NCI-H2107 (cell line): ENCODE data around the gene TMEM95.

ENCODE experiments used
- DNase-seq: peaks from one replicate; lab custom pipeline; 2025; lab: John Stamatoyannopoulos, UW

TMEM95 gene

DNA sequence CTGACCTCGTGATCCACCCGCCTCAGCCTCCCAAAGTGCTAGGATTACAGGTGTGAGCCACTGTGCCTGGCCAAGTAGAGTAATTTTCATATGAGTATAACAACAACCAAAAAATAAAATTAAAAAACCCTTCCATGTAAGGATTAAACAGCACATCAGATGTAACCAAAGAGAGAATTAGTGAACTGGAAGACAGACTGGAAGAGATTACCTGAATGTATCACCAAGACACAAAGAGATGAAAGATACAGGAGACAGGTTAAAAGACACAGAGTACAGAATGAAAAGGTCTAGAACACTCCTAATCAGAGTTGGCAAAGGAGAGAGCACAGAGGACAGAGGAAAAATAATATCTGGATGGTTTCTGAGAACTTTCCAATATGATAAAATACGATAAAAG lies 24.2 kb downstream of the TMEM95 start:
- DNase-seq = no peak

DNA sequence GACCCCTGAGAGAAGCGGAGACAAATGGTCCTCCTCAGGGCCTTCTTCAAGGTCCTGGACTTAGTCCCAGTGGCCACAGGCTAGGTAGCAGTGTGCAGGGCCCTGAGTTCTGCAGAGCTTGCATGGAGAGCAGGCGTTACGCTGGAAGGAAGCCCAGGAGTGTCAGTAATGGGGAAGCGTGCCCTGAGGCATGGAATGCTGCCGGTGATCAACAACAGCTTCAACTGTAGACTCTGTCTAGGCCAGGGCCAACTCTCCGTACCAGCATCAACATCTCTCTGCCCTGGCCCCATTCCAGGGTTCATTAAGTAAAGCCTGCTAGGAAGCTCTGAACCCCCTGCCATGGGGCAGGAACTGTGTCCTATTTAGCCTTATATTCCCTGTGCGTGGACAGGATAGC lies 25.4 kb downstream of the TMEM95 start:
- no peak for DNase-seq

DNA sequence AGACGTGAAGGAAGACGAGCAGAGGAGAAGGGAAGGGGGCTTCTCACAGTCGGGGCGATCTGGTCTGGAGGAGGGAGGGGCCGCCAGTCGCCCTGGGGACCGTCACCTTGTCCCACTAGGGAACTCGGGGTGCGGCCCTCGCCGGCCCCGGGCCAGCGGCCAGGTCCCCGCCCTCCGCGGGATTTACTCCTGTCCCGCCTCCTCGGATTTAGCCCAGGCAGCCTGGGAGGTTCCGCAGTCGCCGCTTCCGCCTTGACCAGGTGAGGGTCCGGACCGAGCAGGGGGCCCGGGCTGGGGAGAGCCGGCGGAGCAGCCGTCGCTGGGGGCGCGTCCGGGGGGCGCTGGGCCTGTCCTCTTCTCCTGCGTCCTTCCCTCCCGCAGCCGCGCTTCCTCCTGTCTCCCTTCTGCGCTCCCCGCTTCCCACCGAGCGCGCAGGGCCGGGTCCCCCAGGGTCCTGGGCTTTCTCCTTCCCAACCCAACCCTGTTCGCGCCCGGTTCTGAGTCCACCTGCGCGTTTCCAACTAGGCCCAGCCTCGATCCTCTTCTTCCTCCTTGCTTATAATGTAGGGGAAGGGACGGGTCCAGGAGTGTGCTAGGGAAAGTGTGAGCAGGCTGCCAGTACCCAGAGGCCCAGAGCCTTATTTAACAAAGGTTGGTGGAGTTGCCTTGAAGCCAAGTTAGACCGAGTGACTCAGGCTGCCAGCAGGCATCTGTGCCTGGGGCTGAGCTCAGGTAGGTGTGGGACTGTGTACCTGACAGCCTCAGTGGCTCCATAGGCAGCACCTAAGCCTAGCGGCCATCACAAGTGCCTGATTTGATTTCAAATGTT lies 26.1 kb downstream of the TMEM95 start, which contains the start of gene TNK1:
TNK1 (plus strand) TSS at position 235 of the 829 bp plus-strand sequence. CDS start 1,838 bp downstream, outside the sequence.
- DNase-seq = no peak

DNA sequence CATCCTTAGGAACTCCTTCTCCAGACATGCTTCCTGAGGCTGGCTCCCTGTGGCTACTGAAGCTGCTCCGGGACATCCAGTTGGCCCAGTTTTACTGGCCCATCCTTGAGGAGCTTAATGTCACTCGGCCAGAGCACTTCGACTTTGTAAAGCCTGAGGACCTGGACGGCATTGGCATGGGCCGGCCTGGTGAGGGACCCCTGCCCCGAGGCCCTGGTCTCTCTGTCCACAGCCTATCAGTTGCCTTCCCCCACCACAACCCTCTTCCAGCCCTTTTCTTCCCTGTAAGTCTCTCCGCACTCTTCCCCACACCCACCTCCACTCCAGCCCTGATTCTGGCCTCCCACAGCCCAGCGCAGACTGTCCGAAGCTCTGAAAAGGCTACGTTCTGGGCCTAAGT lies 27.9 kb downstream of the TMEM95 start:
- DNase-seq = no peak

DNA sequence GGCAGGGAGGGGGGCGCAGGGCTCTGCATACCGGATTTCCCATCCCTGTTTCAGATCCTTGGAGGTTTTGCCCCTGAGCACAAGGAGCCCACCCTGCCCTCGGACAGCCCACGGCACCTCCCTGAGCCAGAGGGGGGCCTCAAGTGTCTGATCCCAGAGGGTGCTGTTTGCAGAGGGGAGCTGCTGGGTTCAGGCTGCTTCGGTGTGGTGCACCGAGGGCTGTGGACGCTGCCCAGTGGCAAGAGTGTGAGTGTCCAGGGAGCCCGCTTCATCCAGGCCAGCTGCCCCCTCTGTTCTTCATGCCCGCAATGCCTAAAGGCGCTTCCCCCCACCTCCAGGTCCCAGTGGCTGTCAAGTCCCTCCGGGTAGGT lies 28.4 kb downstream of the TMEM95 start:
- no peak for DNase-seq

DNA sequence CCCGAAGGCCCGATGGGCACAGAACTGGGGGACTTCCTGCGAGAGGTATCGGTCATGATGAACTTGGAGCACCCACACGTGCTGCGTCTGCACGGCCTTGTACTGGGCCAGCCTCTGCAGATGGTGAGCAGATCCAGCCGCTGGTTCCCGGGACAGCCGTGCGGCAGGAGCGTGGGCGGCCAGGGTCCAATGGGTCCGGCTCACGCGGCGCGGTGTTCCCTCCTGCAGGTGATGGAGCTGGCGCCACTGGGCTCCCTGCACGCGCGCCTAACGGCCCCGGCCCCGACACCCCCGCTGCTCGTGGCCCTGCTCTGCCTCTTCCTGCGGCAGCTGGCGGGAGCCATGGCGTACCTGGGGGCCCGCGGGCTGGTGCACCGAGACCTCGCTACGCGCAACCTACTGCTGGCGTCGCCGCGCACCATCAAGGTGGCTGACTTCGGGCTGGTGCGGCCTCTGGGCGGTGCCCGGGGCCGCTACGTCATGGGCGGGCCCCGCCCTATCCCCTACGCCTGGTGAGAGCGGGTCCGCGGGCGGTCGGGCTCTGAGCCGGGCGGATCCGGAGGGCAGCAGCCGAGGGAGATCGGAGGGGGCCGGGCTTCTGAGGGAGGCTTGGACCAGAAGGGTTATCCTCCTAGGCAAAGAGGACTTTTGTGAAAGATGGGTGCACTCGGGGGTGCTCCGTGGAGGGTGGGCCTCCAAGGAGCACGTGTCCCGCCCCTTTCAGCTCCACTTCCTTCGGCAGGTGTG lies 29.0 kb downstream of the TMEM95 start:
- no peak for DNase-seq

DNA sequence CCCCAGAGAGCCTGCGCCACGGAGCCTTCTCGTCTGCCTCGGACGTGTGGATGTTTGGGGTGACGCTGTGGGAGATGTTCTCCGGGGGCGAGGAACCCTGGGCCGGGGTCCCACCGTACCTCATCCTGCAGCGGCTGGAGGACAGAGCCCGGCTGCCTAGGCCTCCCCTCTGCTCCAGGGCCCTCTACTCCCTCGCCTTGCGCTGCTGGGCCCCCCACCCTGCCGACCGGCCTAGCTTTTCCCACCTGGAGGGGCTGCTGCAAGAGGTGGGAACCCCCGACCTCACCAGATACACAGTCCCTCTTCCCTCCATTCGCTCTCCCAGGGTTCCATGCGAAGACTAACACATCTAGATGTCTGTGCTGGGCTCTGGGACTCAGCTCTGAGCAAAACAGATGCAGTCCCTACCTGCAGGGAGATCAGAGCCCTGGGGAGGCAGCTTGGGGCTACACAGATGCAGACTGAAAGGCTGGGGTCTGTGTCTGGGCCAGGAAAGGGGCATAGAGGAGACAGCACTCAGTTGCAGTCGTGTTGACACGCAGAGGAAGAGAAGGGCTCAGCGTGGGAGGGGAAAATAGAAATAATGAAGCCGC lies 29.6 kb downstream of the TMEM95 start:
- no peak for DNase-seq

DNA sequence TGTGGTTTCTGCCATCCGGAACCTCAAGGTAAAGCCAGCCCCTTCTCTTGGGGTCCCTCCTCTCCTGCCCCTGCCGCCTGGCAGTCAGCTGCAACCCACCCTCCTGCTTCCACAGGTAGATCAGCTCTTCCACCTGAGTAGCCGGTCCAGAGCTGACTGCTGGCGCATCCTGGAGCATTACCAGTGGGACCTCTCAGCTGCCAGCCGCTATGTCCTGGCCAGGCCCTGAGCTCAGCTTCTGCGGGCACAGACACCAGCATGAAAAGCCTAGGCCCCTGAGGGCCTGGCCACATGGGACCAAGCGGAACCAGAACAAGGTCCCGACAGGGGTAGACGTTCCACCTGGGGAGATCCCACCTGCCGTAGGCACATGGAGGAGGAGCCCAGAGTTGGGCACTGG lies 33.9 kb downstream of the TMEM95 start:
- no peak for DNase-seq

DNA sequence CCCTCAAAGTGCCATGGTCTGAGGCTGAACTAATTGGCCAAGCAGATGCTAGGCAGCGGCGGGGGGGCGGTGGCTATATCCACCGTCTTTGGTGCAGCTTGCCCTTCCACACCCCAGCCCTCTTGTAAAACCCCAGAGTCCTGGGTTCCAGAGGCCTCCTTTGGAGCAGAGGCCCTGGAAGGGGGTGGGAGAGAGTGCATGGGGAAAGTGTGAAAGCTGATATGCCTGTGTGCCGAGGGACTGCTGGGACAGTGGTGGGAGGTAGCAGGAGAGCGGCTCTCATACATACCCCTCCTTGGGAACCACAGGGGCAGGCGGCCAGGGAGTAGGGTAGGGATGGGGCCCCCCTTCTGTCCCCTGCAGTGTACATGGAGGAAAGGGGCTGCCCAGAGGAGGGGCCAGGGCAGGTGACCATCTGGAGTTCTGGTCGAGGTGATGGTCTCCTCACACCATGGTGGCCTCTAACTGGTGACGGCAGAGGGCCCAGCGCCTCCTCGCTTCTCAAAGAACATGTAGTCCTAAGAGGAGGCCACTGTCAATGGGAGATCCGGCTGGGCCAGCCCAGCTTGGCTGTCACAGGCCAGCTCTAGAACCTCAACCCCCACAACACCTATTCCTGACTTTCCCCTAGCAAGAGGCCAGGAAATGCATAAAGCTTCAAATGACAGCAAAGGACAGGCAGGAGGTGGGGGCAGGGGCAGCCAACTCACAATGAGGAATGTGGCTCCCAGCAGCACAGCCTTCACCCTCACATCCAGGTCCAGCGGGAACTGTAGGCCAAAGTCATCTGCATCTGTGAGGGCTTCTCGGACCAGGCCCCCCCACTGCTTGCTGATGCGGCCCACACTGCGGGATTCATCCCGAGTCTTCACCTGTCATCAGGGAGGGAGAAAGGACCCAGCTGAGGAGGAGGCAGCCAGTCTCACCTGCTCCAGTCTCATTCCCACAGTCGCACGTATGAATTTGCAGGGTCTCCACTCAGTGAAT lies 35.3 kb downstream of the TMEM95 start:
- no peak for DNase-seq

DNA sequence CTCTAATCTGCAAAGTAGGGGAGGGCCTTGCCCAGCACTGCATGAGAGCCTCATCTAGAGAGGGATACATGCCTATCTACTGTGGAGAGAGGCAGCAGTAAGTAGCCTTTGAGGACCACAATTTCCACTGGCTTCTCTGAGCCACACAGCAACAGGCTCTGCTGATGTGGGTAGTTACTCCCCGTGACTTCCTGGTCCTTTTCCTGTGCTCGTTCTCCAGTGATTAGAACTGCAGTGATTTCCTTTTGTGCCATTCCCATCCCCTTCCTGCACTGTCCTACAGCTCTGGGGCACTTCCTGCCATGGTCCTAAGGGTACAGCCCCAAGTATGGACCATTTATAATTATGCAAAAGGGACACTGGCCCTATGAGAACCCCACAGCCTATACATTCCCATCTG lies 36.4 kb downstream of the TMEM95 start:
- DNase-seq = no peak

DNA sequence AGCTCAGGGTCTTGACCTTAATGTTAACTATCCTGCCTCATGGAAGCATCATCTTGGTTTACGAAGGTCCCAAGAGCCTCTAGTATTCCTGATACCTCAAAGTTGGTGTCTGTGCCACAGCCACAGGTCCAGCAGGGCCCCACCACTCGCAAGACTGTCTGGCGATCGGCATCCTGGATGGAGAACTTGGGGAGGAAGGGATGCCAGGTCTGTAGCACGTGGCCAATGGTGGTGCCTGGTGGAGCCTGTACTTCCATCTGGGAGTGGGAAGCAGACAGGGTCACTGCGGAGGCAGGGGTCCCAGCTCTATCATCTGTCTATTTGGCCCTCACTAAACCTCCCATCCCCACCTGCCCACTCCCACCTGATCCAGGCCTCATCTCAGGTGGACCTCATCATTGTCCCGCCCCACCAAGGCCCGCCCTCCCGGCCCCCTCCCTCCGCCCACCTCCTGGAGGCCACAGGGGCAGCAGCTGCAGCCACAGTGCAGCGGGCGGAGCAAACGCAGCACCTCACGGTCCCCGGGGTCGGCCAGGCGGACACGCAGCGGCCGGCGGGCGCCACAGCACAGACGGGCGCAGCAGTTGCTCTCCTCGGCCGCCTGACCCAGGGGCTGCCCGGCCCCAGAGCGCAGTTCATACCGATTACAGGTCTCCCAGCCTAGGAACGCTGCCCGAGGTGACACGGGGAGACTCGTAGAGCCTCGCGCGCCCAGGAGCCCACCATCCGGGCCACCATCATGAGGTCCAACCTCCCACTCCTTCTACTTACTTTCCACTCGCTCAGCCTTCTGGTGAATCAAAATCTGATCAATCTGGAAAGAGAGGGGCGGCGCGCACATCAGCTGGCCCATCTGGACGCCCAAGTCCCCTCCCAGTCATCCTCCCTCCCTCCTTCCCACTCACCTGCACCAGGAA lies 38.0 kb downstream of the TMEM95 start:
- DNase-seq = no peak

DNA sequence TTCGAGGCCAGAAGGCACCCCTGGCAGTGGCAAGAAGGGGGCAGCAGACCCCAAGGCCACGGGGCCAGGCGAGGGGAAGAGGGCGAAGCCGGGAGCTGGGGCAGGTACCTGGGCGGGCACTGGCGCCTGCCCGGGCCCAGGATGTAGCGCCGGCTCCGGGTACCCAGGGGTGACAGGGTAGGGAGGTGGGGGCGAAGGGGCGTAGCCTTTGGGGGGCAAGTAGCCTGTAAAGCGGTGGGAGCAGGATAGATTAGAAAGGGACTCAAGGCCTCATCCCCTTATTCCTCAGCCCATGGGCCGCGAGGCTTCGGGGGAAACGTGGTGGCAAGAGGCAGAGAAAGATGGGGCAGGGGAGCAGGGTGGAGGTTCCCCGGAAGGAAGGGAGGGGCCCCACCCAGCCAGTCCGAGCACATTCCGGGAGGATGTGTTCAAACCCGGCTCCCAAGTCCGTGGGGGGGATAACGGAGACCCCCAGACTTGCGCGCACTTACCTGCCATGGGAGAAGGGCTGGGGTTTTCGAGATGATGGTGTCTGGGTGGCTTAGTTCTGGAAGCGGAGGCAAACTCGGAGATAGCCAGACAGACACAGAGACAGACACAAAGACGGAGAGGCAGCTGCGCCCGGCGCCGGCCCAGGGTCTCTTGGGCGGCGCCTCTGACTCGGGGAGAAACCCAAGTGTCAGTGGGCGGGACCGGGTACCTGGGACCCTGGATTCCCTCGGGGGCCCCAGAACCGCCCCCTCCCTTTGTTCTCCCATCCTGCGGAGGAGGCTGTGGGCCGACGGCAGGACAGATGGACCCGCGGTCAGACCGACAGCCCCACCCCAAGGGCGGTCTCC lies 38.9 kb downstream of the TMEM95 start:
- DNase-seq = no peak

DNA sequence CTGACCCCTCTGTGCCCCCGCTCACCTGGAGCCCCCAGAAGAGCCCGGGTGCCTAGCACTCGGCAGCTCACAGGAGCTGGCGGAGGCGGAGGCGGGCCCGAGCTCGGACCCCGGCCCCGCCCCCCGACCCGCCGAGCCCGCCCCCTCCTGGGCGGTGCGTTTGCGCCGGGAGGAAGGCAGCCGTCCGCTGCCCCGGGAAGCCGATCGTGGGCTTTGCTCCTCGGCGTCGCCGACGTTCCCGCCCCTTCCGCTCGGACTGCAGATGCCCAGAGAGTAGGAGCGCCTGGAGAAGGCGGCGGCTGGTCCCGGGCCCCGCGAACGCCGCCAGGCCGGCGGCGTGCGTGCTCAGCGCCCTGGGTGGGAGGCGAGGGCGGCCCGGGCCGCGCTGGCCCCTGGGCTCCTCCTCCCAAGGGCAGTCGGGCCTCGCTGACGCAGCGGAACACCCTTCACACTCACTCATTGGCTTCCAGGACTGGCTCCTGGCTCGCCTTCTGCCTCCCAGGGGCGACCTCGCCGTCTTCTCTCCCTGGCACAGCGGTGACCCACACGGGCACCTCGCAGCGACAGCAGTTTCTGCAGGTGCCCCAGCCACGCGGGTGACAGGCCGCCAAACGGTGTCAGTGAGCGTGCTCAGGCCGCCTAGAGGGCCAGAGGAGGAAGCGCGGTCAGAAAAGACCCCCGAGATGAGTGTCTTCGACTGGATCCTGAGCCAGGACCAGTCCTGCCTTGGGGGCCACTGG lies 39.7 kb downstream of the TMEM95 start, which contains the start of gene PLSCR3:
PLSCR3 (minus strand) TSS at position 74 of the 740 bp plus-strand sequence. CDS start 415 bp downstream, outside the sequence.
- DNase-seq = no peak

DNA sequence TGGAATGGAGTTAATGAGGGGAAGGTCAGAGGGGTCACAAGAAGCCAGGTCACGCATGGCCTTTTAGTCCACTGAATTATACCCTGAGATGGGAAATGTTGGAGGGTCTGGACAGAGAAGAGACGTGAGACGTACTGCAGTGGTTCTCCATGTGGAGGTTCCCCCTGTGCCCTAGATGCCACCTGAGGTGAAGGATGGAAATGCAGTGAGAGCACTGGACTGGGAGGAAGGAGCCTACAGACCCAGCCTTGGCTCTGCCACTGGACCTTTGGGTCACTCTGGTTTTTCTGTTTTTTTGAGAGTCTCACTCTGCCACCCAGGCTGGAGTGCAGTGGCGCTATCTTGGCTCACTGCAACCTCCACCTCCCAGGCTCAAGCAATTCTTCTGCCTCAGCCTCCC lies 41.2 kb downstream of the TMEM95 start:
- DNase-seq = no peak

DNA sequence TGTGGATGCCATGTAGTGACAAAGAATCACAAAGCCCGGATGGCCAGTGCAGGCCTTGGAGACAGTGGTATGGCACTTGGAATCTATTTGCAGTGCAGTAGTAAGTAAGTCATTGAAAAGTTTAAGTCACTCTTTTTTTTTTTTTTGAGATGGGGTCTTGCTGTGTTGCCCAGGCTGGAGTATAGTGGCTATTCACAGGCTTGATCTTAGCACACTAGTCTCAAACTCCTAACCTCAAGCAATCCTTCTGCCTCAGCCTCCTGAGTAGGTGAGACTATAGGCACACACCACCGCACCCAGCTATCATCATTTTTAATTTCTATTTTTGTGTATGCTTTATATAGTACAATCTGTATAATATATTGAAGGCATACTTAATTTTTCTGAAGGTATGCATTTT lies 43.7 kb downstream of the TMEM95 start:
- no peak for DNase-seq

DNA sequence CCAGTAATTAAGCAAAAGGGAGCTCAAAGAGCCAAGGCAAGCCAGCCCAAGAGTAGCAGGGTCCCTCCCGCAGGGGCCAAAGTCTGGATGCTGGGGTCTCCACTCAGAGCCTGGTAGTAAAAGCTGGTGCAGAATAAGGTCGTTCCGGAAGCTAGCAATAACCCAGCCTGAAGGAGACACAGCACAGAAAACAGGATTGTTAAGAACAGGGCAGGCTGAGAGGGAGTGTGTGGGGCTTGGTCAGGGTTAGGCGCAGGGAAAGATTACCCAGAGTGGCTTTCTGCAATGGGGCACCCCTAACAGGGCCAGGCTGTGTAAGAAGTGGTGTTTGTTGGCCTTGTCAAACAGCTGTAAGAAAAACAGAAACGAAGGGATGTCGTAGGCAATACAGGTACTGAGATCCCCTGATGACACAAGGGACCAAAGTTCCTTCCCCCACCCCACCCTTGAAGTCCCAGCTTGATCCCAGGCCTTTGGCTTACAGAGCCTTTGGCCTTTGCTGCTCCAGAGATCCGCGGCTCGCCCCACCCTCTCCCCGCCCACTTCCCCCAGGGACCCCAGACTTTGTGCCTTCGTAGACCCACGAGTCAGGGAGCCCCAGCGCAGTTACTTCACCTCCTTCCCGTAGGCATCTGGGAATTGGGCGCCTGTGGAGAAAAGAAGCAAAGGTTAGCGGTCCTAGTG lies 48.2 kb downstream of the TMEM95 start:
- DNase-seq = no peak

DNA sequence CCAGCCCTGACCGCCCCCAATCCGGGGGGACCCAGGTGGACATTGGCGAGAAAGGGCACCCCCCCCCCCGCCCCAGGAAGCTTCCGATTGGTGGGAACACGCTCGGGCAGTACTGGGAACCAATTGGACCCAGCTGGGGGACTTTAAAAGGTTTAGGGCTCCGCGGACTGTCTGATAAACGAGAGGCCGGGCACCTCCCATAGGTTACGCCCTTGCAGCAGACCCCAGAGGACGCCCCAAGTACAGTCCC lies 48.7 kb downstream of the TMEM95 start:
- no peak for DNase-seq

DNA sequence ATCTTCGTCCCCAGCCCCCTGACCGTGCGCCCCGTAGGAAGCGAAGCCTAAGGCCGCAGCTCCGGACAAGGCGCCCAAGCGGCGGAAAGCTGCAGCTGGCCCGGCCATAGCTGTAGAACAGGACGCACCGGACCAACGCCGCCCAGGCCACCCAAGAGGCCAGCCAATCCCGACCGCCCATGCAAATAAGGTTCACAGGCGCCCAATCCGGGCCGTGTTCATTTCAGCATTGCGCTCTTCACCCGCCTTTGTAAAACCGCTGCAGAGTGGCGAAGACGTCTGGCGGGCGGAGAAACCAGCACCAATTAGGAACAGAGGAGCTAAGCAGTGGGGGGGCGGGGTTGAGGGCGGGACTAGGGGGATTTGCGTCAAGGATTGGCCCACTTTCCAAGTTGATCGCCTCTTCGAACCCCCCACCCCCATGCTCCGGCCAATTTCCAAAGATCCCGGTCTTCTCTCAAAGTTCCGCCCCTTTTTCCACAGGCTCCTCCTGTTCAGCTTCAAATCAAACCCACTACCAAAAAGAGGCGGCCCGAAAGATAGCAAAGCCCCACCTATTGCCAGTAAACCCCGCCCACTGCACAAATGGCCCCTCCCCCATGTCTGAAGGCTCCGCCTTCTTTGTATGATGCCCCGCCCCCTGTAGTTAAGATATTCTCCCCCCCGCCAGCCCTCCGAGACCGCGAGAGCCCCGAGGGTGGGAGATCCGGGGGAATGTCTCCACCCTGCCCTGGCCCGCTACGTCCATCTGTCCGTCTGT lies 49.2 kb downstream of the TMEM95 start, which contains the start of gene TMEM256:
TMEM256 (minus strand) TSS at position 121 of the 760 bp plus-strand sequence; CDS start at position 108, 13 bp downstream.
- DNase-seq = peak; percentile 90
